Fibroblast of skin of scalp (primary cell): ENCODE measurements around the gene CT45A6. TPM values are rescaled to one million over a fixed set of nuclear protein-coding genes. Genes with fewer than 3 reads are reported as not detected.
"Not testable (repeated sequence)": the region's sequence is repeated elsewhere in the genome, so short reads cannot be mapped to it uniquely, and the experiment has no call there.

Experiments
- DNase-seq: peaks from one replicate; pipeline ENCODE4 v3.0.0-alpha.2; 2013
- polyA plus RNA-seq, 2 experiments: library from polyadenylated mRNA; unstranded; fragments of 120-200 nt; gene quantifications; one replicate each; pipeline ENCODE4 v1.2.1, GENCODE V29; 2013; ENCODE audit not compliant: insufficient read length in 2 of 2

The CT45A6 gene
- polyA plus RNA-seq (2013, experiment 1 of 2; ENCODE audit: insufficient read length) = not detected
- not detected for polyA plus RNA-seq (2013, experiment 2 of 2; ENCODE audit: insufficient read length)

DNA sequence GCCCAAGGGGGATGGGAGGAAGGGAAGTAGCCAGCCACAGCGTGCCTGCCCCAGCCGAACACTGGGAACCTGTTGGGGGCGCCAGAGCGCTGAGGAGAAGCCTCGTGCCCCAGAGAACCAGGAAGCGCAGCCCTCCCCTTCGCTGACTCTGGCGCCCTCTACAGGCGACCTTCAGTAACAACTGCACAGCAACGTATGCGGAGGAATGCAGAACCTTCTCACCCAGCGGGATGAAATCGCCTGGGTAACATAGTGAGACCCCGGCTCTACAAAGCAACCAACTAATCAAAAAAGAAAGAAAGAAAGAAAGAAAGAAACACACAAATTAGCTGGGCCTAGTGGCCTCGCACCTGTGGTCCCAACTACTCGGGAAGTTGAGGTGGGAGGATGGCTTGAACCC is at the start of gene CT45A6:
Gene CT45A6, minus strand, starts transcription at position 101 of the 400 bp plus-strand sequence. CDS start 3,794 bp downstream, outside the sequence.
- not testable (repeated sequence) for DNase-seq

- DNase-seq = not testable (repeated sequence)
Measured at GRCh38 chrX:135837180-135837579, 34.6 kb upstream of the CT45A6 start, which contains the start of gene CT45A7. Gene CT45A7 (minus strand): TSS chrX:135837280. CDS start chrX:135833533, 3,747 bp downstream.

DNA sequence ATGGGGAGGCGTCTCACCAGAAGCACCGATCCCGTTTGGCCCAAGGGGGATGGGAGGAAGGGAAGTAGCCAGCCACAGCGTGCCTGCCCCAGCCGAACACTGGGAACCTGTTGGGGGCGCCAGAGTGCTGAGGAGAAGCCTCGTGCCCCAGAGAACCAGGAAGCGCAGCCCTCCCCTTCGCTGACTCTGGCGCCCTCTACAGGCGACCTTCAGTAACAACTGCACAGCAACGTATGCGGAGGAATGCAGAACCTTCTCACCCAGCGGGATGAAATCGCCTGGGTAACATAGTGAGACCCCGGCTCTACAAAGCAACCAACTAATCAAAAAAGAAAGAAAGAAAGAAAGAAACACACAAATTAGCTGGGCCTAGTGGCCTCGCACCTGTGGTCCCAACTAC is 17.3 kb upstream of the CT45A6 start, which contains the start of gene CT45A2:
Gene CT45A2, minus strand, starts transcription at position 101 of the 400 bp plus-strand sequence. CDS start 3,747 bp downstream, outside the sequence.
- DNase-seq = not testable (repeated sequence)

- not testable (repeated sequence) for DNase-seq
Measured at GRCh38 chrX:135785403-135785802, 17.2 kb downstream of the CT45A6 start, which contains the start of gene CT45A5. Gene CT45A5 (minus strand): TSS chrX:135785503. CDS start chrX:135781729, 3,774 bp downstream.

DNA sequence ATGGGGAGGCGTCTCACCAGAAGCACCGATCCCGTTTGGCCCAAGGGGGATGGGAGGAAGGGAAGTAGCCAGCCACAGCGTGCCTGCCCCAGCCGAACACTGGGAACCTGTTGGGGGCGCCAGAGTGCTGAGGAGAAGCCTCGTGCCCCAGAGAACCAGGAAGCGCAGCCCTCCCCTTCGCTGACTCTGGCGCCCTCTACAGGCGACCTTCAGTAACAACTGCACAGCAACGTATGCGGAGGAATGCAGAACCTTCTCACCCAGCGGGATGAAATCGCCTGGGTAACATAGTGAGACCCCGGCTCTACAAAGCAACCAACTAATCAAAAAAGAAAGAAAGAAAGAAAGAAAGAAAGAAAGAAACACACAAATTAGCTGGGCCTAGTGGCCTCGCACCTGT is 34.5 kb downstream of the CT45A6 start, which contains the start of gene CT45A3:
Gene CT45A3, minus strand, starts transcription at position 101 of the 400 bp plus-strand sequence. CDS start 3,747 bp downstream, outside the sequence.
- not testable (repeated sequence) for DNase-seq

DNA sequence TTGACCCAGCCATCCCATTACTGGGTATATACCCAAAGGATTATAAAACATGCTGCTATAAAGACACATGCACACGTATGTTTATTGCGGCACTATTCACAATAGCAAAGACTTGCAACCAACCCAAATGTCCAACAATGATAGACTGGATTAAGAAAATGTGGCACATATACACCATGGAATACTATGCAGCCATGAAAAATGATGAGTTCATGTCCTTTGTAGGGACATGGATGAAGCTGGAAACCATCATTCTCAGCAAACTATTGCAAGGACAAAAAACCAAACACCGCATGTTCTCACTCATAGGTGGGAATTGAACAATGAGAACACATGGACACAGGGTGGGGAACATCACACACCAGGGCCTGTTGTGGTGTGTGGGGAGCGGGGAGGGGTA is 57.8 kb downstream of the CT45A6 start:
- not testable (repeated sequence) for DNase-seq
